ENCODE data around the gene RNU6-9.
A peak's percentile ranks its signal among the peaks of the same experiment; 100 is the strongest.

Gene RNU6-9

GRCh38 chr19:918481-919198 is 25.4 kb downstream of the RNU6-9 start:
- DNase-seq (ENCODE audit: insufficient read length, low spot score) (peak; percentile 51), FAIRE-seq (no peak)
- no peak for TF ChIP-seq CTCF (IDR thresholded peaks at IDR 0.05; ENCODE audit: insufficient read depth, missing control alignments)

DNA sequence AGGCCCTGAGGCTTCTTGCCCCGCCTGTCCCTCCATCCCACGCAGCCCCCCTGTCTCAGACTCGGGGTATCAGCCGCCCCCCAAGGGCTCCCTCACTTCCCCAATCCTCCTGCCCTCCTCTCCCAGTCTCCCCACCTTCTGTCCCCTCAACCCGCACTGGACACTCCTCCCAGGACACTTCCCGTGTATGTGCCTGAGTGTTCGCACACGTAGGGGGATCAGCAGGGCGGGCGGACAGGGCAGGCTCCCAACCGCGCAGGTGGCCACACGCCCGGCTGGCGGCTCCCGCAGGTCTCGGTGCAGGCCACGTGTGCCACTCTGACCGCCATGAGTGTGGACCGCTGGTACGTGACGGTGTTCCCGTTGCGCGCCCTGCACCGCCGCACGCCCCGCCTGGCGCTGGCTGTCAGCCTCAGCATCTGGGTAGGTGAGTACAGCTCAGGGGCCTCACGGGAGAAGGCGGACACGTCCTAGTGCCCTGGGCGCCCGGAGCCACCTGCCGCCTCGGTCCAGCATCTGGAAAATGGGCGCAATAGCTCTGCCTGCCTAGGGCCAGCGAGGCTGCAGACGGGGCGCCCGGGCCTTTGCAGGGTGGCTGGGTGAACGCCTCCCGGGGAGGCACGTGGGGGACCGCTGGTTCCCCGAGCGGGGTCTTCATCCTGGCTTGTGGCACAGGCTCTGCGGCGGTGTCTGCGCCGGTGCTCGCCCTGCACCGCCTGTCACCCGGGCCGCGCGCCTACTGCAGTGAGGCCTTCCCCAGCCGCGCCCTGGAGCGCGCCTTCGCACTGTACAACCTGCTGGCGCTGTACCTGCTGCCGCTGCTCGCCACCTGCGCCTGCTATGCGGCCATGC is 26.1 kb downstream of the RNU6-9 start:
- FAIRE-seq (no peak), DNase-seq (ENCODE audit: insufficient read length, low spot score) (no peak)
- no peak for TF ChIP-seq CTCF (IDR thresholded peaks at IDR 0.05; ENCODE audit: insufficient read depth, missing control alignments)

- no peak for DNase-seq (ENCODE audit: insufficient read length, low spot score)
- no peak for FAIRE-seq
- no peak for TF ChIP-seq CTCF (IDR thresholded peaks at IDR 0.05; ENCODE audit: insufficient read depth, missing control alignments)
These were observed 27.0 kb downstream of the RNU6-9 start for GRCh38 chr19:920051-920864.

GRCh38 chr19:924553-925086 is 31.3 kb downstream of the RNU6-9 start:
- TF ChIP-seq CTCF (IDR thresholded peaks at IDR 0.05; ENCODE audit: insufficient read depth, missing control alignments), result no peak
- FAIRE-seq, result no peak
- no peak for DNase-seq (ENCODE audit: insufficient read length, low spot score)

- TF ChIP-seq CTCF (IDR thresholded peaks at IDR 0.05; ENCODE audit: insufficient read depth, missing control alignments), result no peak
- DNase-seq (ENCODE audit: insufficient read length, low spot score), result no peak
- FAIRE-seq, result no peak
These were observed 31.8 kb downstream of the RNU6-9 start for GRCh38 chr19:925087-925525.

DNA sequence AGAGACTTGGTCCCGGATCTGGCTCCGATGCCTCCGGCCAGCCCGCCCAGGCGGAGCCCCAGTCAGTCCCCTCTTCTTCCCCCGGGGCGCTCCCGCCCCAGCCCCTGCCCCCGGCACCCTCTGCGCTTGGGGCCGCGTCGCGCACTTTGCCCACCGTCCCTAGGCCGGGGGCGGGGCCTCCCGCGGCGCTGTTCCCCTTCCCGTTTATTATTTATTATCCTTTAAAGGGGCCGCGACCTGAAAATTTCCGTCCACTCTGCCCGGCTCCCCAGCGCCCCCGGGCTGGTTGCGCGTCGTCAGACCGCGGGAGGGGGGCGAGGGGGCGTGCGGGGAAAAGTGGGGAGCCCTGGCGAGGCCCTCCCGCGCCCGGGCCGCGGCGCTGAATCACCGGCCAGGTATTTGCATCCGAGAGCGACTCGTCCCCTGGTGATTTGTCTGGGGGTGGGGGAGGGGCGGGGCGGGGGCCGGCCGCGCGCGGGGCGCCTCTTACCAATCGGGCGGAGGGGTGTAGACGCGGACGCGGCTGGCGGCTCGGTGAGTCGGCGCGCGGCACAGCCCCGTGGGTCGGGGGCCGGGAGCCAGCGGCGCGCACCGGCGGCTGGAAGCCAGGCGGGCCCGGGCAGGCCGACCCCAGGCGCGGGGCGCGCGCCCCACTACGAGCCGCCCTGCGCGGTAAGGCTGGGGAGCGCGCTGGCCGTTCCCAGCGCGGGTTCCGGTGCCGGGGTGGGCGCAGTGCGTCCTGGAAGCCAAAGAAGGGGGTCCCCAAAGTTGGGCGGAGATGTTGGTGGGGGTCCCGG is 32.4 kb downstream of the RNU6-9 start, which contains the start of gene ARID3A:
Gene ARID3A, plus strand, starts transcription at position 510 of the 797 bp plus-strand sequence. CDS start 3,494 bp downstream, outside the sequence.
- FAIRE-seq (no peak), DNase-seq (ENCODE audit: insufficient read length, low spot score) (peak; percentile 94)

More for the DNA sequence above, 32.4 kb downstream of the RNU6-9 start, which contains the start of gene ARID3A:
- no peak for TF ChIP-seq CTCF (IDR thresholded peaks at IDR 0.05; ENCODE audit: insufficient read depth, missing control alignments)
